HG03039 (cell line): ENCODE results near the gene ARHGAP24.
A peak's percentile ranks its signal among the peaks of the same experiment; 100 is the strongest.

Source experiments
- ATAC-seq: cut with Tn5 transposase; IDR thresholded peaks from one replicate; pipeline ENCODE4 v1.9.1; 2021; ENCODE audit warnings: mild to moderate bottlenecking, moderate library complexity; ENCODE audit not compliant: unreplicated experiment

ARHGAP24 gene

GRCh38 chr4:85772470-85772869 lies 297.5 kb downstream of the ARHGAP24 start:
- no peak for ATAC-seq

- no peak for ATAC-seq
Observed at GRCh38 chr4:85773372-85773771, 298.4 kb downstream of the ARHGAP24 start.

- ATAC-seq: no peak
Observed at GRCh38 chr4:85774000-85774399, 299.1 kb downstream of the ARHGAP24 start.

- no peak for ATAC-seq
Observed at GRCh38 chr4:85774489-85774888, 299.5 kb downstream of the ARHGAP24 start.

DNA sequence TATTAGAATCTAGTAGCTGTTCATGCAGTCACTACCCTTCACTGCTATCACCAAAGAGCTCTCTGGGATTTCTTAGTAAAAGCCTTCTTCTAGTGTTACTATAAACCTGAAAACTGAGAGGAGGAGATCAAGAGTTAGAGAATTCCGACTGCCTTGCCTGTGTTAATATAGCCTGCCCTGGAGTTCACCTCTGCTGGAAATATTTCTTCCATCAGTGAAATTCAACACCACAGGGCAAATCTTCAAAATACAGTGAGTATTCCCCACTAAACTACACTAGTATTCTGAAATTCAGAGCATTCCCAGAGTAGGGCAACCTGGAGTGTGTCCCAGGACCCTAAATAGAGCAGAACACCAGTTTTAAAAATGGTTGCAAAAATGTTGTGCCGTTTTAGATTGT lies 301.1 kb downstream of the ARHGAP24 start:
- ATAC-seq: no peak

DNA sequence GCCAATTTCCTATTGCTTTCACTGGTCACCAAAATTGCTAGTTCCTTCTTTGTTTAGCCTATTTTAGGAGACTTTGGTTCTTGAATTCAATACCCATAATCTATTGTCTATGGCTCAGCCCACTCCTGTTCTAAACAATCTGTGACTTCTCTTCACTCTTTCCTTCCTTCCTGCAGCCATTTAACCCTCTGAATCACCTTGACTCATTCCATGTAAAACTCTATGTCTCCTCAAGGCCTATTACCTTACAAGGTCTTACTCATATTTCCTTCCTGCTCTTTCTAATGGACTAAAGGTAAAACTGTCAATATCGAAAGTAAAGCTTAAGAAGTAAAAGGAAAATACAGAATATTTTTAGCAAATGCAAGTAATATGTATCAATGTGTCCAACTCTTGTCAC lies 301.6 kb downstream of the ARHGAP24 start:
- no peak for ATAC-seq

GRCh38 chr4:85777908-85778631 lies 303.1 kb downstream of the ARHGAP24 start:
- ATAC-seq: peak; percentile 82

DNA sequence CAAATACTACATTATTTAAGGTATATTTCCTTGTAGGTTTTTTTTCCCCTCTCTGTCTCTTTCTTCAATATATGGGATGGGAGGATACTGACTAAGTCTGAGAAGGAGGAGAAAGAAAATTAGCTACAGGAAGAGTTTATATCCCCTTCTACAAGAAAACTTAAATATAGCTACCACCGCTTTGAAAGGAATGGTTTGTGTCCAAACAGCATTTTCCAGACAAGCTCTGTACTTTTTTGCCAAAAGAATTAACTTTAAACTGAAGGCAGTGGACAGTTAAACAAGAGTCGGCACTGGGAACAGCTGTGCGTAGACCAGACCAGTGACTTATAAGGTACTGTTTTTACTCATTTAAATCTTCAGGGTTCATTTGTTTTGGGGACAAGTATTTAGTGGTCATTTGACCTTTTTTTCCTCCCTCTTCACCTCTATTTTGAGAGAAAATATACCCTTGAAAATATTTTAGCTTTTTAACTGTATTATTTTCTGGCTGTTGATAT lies 303.7 kb downstream of the ARHGAP24 start:
- peak; percentile 75 for ATAC-seq

GRCh38 chr4:85779165-85779564 lies 304.2 kb downstream of the ARHGAP24 start:
- no peak for ATAC-seq

GRCh38 chr4:85780664-85781063 lies 305.7 kb downstream of the ARHGAP24 start:
- no peak for ATAC-seq

DNA sequence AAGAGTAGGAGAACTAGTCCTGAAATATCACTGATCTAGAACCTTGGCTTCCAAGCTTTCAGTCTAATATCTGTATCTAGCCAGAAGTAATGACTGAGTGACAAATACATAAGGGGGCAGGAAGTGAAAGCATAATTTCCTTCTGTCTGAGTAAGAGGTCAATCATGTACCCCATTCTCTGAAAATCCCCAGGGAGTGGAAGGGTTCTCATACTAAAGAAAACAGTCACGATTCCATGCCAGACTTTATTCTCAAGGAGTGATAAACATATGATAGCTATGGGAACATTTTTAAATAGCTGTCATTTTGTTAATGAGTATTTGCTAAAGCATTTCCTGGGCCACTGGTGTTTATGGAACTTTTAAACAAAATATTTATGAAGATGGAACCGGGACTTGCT lies 308.5 kb downstream of the ARHGAP24 start:
- no peak for ATAC-seq

DNA sequence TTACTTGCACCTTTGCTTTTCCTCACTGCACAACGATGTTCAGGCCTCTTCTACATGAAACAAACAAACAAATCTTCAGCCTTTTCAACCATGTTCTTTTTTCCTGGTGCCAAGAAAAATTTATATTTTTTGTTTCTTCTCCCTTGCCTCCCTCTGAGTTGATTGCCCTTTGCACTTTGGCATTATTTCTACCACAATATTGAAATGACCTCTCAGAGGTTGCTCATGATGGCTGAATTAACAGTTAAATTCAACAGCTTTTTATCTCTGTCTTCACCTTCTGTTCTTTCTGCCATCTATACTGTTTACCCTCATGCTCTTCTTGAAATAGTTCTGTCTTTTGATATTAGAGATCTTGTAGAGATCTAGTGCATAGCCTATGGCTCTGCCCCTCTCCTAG lies 308.9 kb downstream of the ARHGAP24 start:
- no peak for ATAC-seq

DNA sequence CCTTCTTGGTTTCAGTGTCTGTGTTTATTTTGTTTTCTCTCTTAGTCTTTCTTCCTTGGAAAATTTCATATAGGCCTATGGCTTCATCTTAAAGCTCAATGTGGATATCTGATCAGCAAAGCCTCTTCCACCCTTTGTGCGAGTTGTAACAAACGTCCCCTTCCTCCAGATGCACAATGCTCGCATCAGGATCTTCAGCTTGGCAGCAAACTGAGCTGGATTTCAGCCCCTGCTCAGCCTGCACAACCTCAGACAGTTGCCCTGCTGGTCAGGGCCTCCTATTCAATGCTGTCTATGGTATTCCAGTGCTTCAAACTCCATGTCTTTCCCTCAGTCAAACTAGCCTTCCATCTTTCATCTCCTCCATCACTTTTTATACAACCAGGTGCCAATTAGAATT lies 309.4 kb downstream of the ARHGAP24 start:
- ATAC-seq: no peak

GRCh38 chr4:85784947-85785346 lies 310.0 kb downstream of the ARHGAP24 start:
- ATAC-seq: no peak

GRCh38 chr4:85787133-85787532 lies 312.2 kb downstream of the ARHGAP24 start:
- ATAC-seq: no peak

DNA sequence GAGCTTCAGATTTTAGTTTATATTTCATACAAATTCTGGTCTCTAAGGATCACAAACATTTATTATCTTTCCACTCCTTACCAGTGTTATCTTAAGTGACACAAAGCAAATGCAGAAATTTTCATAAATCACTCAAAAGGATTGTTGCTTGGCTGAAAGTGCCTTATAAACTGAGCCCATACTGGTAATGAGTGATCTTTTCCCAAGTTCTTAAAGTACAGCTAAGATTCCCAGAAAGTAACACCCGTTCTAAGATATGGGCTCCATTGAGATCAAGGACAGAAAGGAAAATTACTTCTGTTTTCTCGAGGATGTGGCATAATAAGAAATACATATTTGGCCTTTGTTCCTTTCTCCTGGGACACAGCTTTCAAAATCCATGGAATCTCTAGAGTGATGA lies 313.7 kb downstream of the ARHGAP24 start:
- ATAC-seq: no peak

DNA sequence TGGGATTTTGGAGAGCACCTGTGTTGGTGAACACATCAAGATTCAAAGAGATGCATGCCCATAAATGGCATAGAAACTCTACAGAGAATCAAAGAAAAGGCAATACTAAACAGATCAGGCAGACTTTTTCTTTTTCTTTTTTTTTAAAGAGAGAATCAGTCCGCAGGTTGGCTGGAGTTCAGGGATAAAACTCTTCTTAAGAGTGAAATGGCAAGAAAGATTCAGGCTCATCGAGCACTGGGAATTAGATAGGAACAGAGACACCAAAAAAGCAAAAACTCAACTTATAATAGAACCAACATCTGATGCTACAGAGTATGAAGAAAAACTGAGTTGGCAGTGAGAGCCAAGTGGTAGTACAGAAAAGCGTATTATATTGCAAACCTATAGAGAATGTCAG lies 314.3 kb downstream of the ARHGAP24 start:
- no peak for ATAC-seq

- no peak for ATAC-seq
Observed at GRCh38 chr4:85790582-85790981, 315.6 kb downstream of the ARHGAP24 start.

DNA sequence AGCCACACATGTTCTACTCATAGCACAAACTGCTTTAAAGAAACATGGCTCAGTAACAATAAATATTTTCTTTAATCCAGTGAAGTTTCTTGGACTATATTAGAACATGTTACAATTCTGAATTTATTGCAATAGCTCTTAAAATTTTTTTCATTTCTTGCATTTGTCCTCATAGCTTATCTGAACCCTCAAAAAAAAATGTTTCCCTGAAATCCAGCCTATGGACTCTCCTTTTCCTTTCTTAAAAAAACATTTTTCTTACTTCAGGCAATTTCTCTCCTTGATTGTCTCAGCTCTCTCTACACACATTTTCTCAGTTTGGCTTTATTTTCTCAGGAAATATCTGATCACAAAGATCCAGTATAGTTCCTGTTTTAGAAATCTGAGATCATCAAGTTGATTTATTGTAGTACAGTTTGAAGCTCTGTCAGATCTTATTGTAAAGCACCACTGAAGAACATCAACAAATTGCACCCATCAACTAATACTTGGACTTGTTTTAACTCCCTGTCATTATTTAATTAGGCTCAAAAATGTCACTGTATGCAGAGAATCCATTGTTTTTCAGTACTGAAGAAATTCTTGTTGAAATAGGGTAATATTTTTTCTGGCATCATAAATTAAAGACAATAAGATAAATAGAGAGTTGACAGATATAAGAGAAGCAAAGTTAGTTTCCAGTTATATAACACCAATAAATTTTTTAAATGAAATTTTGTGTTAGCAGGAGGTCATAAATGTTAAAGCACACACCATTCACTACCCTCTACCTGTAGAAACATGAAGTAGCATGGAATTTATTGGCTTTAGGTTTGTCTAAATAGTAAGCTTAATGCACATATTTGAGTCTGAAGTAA lies 317.7 kb downstream of the ARHGAP24 start:
- ATAC-seq: no peak

- ATAC-seq: no peak
Observed at GRCh38 chr4:85793233-85793585, 318.3 kb downstream of the ARHGAP24 start.

GRCh38 chr4:85798012-85798770 lies 323.2 kb downstream of the ARHGAP24 start:
- ATAC-seq: no peak
